GM18861 (cell line): Measurements from ENCODE around the gene KDM4B.
"Not testable (repeated sequence)": the region's sequence is repeated elsewhere in the genome, so short reads cannot be mapped to it uniquely, and the experiment has no call there.

ENCODE experiments used
- ATAC-seq: cut with Tn5 transposase; IDR thresholded peaks from one replicate; pipeline ENCODE4 v1.9.1; 2021; ENCODE audit not compliant: unreplicated experiment

Gene KDM4B

DNA sequence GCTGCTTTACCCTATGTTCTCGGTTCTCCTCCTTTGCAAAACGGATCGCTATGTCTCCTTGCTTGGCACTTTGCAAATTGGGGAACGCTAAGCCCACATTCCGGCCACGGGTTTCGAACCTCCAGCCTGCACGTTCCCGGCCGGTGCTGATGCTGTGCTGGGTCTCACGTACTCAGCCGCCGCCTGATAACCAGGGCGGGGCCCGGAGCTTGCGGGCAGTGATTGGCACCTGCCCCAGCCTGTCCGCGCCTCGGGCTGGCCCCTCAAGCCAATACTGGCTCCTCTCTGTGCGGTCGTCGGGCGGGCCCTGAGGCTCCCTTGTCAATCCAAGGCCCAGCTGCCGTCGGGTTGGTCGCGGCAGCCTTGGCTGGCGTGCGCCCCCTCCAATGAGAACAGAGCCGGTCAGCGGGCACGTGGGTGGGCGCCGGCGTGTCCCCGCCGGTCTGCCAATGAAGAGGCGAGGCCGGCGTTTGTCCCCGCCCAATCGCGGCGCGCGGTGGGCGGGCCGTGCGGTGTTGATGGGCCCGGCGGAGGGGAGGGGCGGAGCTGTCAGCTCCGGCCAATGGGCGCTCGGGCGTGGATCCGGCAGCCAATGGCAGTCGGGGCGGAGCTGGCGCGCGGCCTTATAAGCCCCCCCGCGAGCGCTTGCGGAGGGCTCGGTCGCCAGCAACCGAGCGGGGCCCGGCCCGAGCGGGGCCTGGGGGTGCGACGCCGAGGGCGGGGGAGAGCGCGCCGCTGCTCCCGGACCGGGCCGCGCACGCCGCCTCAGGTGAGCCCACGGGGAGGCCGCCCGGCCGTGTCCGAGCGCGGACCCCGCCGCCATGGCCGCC, at the start of gene KDM4B:
TSS of gene KDM4B (plus strand) at position 652 of the 830 bp plus-strand sequence. CDS start 63,778 bp downstream, outside the sequence.
- peak; percentile 86 for ATAC-seq

DNA sequence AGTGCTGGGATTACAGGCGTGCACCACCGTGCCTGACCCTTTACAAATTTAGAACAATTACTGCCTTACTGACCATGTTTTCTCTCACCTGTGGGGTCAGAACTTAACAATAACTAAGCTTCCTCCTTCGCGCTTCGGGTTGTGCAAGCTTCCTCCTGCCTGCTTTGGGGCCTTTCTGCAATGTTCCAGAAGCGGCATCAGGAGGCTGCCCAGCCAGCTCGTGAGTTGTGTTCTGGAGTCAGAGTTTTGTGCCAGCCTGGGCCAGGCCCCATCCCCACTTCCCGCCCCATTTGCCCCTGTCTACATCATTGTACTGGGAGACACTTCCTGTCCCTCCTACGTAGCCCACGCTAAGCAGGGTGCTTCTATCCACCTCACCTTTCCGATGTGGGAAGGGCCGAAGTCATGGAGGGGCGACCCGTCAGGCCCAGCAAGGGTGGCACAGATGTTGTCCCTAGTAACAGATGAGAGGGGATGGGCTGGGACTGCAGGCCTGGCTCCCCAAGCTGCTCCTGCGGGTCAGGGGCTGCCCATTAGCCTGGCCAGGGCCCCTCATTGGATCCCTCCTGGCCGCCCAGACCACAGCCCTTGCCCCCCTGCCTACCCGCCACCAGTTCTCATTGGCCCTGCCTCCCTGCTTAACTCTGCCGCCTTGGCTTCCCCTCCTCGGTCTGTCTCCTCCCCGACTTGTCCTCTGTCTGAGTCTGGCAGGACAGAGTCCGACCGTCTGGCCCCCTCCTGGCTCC, 46.2 kb upstream of the KDM4B start:
- no peak for ATAC-seq

DNA sequence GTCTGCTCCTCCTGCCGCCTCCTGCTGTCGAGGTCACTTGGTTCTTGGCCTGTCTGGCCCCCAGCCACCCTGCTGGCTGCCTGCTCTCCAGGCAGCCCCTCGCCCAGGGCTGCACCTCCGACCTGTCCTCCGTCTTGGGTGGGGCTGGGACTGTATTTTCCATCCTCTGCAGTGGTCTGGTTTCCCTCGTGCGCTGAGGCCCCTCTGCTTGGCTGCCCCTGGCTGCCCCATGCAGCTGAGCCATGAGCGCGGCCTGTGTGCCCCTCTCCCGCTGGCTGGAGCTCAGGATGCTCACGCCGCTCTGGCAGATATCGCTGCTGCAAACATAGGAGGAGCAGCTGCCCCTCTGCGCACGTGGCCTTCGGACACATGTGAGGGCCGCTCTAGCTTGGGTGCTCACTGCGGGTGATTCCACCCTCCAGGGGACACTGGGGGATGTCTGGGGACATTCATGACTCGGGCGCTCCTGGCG, 45.6 kb upstream of the KDM4B start:
- no peak for ATAC-seq

DNA sequence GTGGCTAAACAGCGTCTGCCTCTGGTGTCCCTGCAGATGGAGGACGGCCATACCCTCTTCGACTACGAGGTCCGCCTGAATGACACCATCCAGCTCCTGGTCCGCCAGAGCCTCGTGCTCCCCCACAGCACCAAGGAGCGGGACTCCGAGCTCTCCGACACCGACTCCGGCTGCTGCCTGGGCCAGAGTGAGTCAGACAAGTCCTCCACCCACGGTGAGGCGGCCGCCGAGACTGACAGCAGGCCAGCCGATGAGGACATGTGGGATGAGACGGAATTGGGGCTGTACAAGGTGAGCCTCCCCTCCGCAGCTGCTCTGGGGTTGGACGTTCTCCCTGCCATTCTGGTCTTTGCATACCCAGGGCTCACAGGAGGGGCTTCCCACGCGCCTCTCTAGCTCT, 39.7 kb upstream of the KDM4B start:
- no peak for ATAC-seq

DNA sequence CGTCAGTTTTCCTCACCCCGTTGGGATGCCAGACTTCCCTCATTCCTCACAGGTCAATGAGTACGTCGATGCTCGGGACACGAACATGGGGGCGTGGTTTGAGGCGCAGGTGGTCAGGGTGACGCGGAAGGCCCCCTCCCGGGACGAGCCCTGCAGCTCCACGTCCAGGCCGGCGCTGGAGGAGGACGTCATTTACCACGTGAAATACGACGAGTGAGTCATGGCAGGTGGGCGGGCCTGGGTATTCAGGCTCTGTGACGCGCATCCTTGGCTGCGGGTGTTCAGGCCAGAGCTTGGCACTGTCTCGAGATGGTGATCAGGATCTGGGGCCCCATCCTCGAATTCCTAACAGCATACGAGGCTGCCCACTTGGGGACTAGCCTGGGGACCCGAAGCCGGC, 38.2 kb upstream of the KDM4B start:
- no peak for ATAC-seq

DNA sequence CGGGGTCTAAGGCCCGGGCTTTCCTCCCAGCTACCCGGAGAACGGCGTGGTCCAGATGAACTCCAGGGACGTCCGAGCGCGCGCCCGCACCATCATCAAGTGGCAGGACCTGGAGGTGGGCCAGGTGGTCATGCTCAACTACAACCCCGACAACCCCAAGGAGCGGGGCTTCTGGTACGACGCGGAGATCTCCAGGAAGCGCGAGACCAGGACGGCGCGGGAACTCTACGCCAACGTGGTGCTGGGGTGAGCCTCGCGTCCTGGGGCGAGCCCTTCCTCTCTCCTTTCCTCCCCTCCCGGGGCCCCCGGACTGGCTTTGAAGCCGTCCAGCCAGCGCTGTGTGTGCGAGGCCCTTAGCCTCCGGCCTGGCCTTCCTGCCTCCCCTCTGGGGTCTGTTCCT, 36.2 kb upstream of the KDM4B start:
- ATAC-seq: no peak

DNA sequence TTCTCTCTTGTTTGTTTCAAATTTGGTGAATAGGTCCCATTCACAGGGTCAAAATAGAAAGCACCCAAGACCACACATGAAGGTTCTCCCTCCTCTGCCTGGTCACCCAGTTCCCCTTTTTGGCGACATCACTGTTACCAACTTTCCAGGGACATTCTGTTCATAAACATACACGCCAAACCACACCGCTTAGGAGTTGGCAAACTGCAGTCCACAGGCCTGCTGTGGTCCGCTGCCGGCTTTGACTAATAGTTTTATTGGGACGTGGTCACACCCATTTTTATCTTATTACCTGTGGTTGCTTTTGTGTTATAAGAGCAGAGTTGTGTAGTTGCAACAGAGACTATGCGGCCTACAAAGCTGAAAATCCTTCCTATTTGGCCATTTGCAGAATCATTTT, 35.4 kb upstream of the KDM4B start:
- ATAC-seq: no peak

DNA sequence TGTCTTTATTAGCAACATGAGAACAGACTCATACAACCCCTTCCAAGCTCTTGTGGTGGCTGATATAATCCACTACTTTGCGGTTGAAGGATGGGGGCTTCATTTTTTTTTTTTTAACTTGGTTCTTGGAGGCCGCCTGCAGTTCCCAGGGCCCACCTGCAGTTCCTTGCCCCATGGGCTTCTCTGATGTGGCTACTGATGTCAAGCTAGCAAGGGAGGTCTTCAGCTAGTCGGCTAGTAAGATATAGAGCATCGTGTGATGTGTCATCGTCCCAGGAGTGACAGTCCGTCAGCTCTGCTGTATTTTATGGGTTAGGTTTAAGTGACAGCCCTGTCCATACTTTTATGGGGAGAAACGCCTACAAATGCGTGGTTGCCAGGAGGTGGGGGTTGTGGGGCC, 33.5 kb upstream of the KDM4B start:
- no peak for ATAC-seq

DNA sequence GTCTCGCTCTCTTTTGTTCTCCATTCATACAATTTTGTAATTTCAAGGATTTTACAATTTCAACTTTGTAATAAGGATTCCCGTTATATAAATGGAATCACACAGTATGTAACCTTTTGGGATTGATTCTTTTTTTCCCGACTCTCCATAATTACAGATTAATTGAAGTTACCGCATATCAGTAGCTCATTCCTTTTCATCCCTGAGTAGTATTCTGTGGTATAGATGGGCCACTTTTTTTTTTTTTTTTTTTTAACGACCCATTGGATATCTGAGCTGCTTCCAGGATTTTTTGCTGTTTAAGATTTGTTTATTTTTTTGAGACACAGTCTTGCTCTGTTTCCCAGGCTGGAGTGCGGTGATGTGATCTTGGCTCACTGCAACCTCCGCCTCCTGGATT, 31.9 kb upstream of the KDM4B start:
- no peak for ATAC-seq

DNA sequence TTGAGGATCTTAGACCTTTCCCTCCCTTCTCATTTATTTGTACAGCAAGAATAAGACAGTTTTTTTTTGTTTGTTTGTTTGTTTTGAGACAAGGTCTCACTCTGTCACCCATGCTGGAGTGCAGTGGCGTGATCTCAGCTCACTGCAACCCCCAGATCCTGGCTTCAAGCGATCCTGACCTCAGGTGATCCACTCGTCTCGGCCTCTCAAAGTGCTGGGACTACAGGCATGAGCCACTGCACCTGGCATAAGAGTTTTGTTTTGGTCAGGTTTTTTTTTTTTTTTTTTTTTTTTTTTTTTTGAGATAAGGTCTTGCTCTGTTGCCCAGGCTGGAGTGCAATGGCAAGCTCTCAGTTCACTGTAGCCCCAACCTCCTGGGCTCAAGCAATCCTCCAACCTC, 30.5 kb upstream of the KDM4B start:
- ATAC-seq: not testable (repeated sequence)

DNA sequence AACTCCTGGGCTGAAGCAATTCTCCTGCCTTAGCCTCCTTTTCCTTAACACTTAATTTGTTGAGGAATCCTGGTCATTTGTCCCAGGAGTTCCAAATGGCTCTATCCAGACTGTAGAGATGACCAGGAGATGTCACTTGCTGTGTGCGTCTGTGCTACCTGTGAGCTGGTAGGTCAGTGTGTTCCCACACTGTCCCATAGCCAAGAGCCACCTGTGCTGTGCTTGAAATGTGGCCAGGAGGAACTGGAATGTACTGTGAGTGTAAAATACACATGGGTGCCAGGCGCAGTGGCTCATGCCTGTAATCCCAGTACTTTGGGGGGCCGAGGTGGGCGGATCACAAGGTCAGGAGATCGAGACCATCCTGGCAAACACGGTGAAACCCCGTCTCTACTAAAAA, 29.4 kb upstream of the KDM4B start:
- ATAC-seq: no peak

DNA sequence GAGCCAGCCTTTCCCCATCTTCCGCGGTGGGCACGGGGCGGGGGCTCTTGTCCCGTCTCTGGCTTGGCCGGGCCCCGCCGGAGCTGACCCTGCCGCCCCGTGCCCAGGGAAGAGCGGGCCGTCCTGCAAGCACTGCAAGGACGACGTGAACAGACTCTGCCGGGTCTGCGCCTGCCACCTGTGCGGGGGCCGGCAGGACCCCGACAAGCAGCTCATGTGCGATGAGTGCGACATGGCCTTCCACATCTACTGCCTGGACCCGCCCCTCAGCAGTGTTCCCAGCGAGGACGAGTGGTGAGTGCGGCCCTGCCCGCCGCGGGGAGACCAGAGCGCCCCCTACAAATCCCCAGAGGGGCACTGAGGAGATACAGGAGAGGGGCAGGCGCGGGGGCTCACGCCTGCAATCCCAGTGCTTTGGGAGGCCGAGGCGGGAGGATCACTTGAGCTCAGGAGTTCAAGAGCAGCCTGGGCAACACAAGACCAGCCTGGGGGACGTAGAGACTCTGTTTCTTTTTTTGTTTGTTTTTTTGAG, 27.2 kb upstream of the KDM4B start:
- not testable (repeated sequence) for ATAC-seq

DNA sequence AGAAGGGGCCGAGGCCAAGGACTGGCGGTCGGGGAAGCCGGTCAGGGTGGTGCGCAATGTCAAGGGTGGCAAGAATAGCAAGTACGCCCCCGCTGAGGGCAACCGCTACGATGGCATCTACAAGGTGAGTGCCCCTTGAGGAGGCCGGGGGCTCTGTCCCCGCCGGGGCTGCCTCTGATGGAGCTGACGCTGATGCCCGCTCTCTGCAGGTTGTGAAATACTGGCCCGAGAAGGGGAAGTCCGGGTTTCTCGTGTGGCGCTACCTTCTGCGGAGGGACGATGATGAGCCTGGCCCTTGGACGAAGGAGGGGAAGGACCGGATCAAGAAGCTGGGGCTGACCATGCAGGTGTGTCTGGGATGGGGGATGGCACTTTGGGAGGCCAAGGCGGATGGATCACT, 18.3 kb upstream of the KDM4B start:
- ATAC-seq: not testable (repeated sequence)

DNA sequence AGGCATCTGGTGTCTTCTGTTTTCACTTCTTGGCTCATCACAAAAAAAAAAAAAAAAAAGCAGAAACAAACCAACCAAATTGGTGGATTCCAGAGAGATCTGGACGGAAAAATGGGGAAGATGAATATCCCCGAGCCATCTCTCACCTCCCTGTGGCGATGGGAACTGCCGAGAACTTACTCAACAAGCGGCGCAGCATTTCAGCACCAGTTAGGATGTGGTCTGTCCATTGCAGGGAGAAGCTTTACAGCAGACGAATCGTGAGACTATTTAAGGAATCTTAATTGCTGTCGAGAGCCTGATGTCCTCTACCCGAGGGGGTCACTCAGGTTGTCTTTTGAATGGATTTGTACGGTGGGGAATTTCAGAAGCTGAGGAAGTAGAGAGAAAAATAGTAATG, 17.3 kb upstream of the KDM4B start:
- ATAC-seq: no peak

DNA sequence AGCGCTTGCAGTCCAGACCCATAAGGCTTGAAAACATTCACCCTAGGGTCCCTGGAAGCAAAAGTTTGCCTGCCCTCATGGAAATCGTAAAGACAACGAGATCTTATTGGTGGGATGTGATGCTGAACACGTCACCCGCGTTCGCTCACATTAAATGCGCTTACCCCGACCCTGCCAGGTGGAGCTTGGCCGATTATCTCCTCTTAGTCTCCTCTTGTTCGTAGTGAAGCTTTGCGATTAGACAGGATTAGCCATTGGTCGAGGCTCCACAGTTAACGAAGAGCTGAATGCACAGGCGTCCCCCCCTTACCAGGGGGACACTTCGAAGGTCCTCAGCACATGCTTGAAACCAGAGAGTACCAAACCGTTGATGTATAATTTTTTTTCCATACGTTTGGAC, 16.0 kb upstream of the KDM4B start:
- ATAC-seq: no peak

DNA sequence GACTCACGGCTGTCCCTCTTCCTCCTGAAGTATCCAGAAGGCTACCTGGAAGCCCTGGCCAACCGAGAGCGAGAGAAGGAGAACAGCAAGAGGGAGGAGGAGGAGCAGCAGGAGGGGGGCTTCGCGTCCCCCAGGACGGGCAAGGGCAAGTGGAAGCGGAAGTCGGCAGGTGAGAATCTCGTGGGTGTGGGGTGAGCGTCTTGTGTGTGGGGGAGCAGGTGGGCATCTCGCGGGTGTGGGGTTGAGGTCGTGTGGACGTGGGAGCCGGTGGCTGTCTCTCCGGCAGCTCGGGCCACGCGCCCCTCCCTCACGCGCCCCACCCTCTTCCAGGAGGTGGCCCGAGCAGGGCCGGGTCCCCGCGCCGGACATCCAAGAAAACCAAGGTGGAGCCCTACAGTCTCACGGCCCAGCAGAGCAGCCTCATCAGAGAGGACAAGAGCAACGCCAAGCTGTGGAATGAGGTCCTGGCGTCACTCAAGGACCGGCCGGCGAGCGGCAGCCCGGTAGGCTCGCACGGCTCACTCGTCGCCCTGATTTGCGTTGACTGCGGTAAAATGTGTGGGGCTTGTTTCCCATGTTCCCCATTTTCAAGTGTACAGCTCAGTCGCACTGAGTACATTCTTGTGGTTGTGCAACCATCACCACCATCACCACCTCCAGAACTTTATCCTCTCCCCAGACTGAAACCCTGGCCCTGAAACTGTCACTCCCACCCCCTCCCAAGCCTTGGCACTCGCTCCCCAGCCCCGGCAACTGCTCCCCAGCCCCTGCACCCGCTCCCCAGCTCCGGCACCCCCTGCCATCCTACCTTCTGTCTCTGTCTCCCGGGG, 14.4 kb upstream of the KDM4B start:
- not testable (repeated sequence) for ATAC-seq

DNA sequence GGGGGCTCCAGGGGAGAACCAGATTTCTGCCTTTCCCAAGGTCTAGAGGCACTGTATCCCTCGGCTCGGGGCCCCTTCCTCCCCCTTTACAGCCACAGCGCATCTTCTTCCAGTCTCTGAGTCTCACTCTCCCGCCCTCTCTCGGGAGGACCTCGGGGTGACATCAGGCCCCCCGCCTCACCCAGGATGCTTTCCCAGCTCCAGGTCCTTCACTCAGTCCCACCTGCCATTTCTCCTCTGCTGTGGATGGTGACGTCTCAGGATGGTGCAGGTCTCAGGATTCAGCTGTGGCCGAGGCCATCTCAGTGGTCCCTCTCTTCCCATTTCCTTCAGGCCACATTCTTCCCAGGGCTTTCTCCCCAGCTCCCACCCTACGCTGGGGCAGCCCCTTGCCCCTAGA, 13.6 kb upstream of the KDM4B start:
- ATAC-seq: no peak

DNA sequence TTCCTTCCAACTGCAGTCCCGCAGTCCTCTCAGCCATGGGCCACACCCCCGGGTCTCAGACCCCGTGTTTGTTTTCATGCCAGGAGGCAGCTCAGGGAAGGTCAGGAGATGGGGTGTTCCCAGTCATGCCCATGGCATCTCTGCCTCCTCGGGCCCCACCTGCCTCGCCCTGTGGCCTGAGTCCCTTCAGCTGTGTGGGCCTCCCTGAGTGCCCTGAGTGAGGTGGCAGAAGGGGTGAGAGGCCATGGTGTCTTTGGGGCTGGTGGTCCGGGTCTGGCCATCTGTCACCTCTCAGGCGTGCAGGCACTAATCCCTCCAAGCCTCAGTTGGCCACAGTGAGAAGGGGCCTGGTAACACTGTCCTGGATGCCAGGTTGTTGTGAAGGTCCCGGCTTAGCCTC, 10.9 kb upstream of the KDM4B start:
- ATAC-seq: no peak

DNA sequence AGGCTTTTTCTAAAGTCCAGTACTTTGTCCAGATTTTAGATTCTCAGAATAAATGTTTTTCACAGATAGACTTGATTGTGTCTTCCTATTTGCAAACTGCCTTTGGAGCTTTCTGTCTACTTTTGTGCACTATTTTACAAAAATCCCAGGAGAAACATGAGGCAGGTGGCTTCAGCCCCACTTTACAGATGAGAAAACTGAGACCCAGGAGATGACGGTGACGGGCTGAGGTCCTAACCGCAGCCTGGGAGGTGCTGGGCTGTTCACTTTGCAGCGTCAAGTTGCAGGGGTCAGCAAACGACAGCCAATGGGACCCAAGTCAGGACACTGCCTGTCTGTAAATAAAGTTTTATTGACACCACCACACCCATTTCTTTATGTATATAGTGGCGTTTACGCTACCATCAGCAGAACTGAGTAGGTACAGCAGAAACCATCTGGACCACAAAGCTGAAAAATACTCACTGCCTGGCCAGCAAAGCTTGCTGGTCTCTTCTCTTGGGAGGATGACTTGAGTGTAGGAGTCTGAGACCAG, 6.8 kb upstream of the KDM4B start:
- no peak for ATAC-seq

DNA sequence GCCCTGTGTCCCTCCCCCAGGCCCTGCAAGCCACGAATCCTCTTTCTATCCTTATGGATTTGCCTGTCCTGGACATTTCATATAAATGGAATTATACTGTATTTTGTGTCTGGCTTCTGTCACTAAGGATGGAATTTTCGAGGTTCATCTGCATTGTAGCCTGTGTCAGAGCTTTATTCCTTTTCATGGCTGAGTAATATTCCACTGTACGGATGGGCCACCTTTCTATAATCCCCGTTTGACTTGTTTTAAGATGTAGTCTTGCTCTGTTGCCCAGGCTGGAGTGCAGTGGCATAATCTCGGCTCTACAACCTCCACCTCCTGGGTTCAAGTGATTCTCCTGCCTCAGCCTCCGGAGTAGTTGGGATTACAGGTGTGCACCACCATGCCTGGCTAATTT, 3.9 kb upstream of the KDM4B start:
- ATAC-seq: no peak

DNA sequence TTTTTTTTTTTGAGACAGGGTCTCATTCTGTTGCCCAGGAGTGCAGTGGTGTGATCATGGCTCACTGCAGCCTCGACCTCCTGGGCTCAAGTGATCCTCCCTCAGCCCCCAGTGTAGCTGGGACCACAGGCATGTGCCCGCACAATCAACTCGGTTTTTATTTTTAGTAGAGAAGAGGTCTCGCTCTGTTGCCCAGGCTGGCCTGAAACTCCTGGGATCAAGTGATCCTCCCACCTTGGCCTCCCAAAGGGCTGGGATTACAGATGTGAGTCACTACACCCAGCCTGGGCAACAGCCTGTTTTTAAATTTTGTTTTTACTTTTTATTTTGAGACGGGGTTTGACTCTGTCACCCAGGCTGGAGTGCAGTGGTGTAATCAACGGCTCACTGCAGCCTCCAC, 2.3 kb upstream of the KDM4B start:
- ATAC-seq: no peak
